ENCODE results near the gene KLHL29.

GRCh38 chr2:23565374-23565773, 180.4 kb downstream of the KLHL29 start:
- TF ChIP-seq RAD21 (IDR thresholded peaks at IDR 0.05; ENCODE audit: low read length), result no peak
- no peak for TF ChIP-seq CTCF (IDR thresholded peaks at IDR 0.05)
- no peak for TF ChIP-seq MXI1 (IDR thresholded peaks at IDR 0.05; ENCODE audit: low read depth, low read length)
- TF ChIP-seq CHD2 (IDR thresholded peaks at IDR 0.05; ENCODE audit: low read length, partially characterized antibody), result no peak
- TF ChIP-seq FOXM1 (IDR thresholded peaks at IDR 0.05; ENCODE audit: low read depth), result no peak
- TF ChIP-seq JUND (IDR thresholded peaks at IDR 0.05), result no peak

All from SK-N-SH (cell line).